DND-41 (cell line): ENCODE results near the gene TLR8.

Source experiments
- ATAC-seq: fragments of 200-7000 bp; cut with Tn5 transposase; 3 replicates; pipeline ENCODE4 v1.9.1; 2021; ENCODE audit warnings: low read depth; ENCODE audit not compliant: insufficient read depth
- DNase-seq: peaks from one replicate; pipeline ENCODE4 v3.0.0-alpha.2; 2020
- H2AFZ ChIP-seq: 2 replicates; pipeline ENCODE4 v1.6.0; 2012; ENCODE audit warnings: low read depth, low read length
- H3K27ac ChIP-seq: 2 replicates; pipeline ENCODE4 v1.5.1; 2012; ENCODE audit warnings: low read length, inconsistent platforms
- H3K27me3 ChIP-seq: fragments of 200-600 bp; sonication (generic); 2 replicates; pipeline ENCODE4 v1.6.0; 2012; ENCODE audit warnings: low read length, mild to moderate bottlenecking, inconsistent platforms; ENCODE audit not compliant: insufficient read depth, poor library complexity
- H3K36me3 ChIP-seq: 2 replicates; pipeline ENCODE4 v1.5.1; 2012; ENCODE audit warnings: low read length, inconsistent platforms; ENCODE audit not compliant: insufficient read depth
- H3K4me1 ChIP-seq: 2 replicates; pipeline ENCODE4 v1.5.1; 2012; ENCODE audit warnings: mild to moderate bottlenecking, low read length; ENCODE audit not compliant: insufficient read depth
- H3K4me2 ChIP-seq: 2 replicates; pipeline ENCODE4 v1.6.0; 2012; ENCODE audit warnings: mild to moderate bottlenecking, moderate library complexity, low read length, inconsistent platforms; ENCODE audit not compliant: insufficient read depth
- H3K4me3 ChIP-seq, 2 experiments: fragments of 200-600 bp in 1 of 2; shearing (Covaris generic) in 1 of 2; 2 replicates each; pipeline ENCODE4 v1.5.1; 2012 to 2016; ENCODE audit warnings: inconsistent platforms in 2 of 2, low read length in 2 of 2, mild to moderate bottlenecking in 2 of 2, low read depth in 1 of 2, moderate library complexity in 1 of 2
- H3K79me2 ChIP-seq: 2 replicates; pipeline ENCODE4 v1.6.0; 2012; ENCODE audit warnings: low read length, inconsistent platforms; ENCODE audit not compliant: insufficient read depth
- H3K9ac ChIP-seq: 2 replicates; pipeline ENCODE4 v1.6.0; 2012; ENCODE audit warnings: low read depth, mild to moderate bottlenecking, inconsistent platforms, low read length, moderate library complexity
- H3K9me3 ChIP-seq: 2 replicates; pipeline ENCODE4 v1.5.1; 2012; ENCODE audit warnings: low read length, moderate library complexity, mild to moderate bottlenecking, inconsistent platforms; ENCODE audit not compliant: insufficient read depth, severe bottlenecking
- H4K20me1 ChIP-seq: 2 replicates; pipeline ENCODE4 v1.6.0; 2012; ENCODE audit warnings: low read length; ENCODE audit not compliant: insufficient read depth
- CTCF ChIP-seq: IDR thresholded peaks from 2 replicates; pipeline ENCODE4 v1.5.1; 2012; ENCODE audit warnings: borderline replicate concordance, low read length, moderate library complexity, mild to moderate bottlenecking; ENCODE audit not compliant: poor library complexity, severe bottlenecking; ENCODE audit errors: extremely low read depth
- EZH2 ChIP-seq: IDR thresholded peaks from 3 replicates; pipeline ENCODE4 v1.6.1; 2012; ENCODE audit warnings: borderline replicate concordance, low read depth, mild to moderate bottlenecking, moderate library complexity, low read length, inconsistent platforms; ENCODE audit not compliant: severe bottlenecking

Gene TLR8

GRCh38 chrX:12951595-12951975, 45.2 kb downstream of the TLR8 start:
- Histone ChIP-seq H3K4me2 (peak overlapping the region; percentile 73; the same call in 1 of the 2 replicates), H3K9ac (peak overlapping the region; percentile 59), H3K79me2 (peaks cover 73% of the 10 kb centered on the region), H3K9me3 (no peaks in the 10 kb centered on the region), H3K36me3 (no peaks in the 10 kb centered on the region), H3K4me1 (peaks cover 87% of the 10 kb centered on the region), H4K20me1 (no peaks in the 10 kb centered on the region), H3K4me3 (no peak overlapping the region), H2AFZ (no peak overlapping the region), H3K27me3 (no peaks in the 10 kb centered on the region), H3K27ac (peak overlapping the region; percentile 94)
- DNase-seq (peak; percentile 24), ATAC-seq (no peak)
- TF ChIP-seq EZH2, result no peak
- no peak for TF ChIP-seq CTCF

- H4K20me1 ChIP-seq, result no peaks in the 10 kb centered on the region
- no peak overlapping the region for H3K4me2 ChIP-seq
- no peaks in the 10 kb centered on the region for H3K9me3 ChIP-seq
- no peak for DNase-seq
- peaks cover 85% of the 10 kb centered on the region for H3K4me1 ChIP-seq
- no peaks in the 10 kb centered on the region for H3K36me3 ChIP-seq
- 0 out of 2 replicates have a peak overlapping the region, but pooled peaks have one; percentile 44 for H3K27ac ChIP-seq
- TF ChIP-seq EZH2 (no peak), CTCF (no peak)
- ATAC-seq, result no peak
- H3K79me2 ChIP-seq, result peaks cover 61% of the 10 kb centered on the region
- no peaks in the 10 kb centered on the region for H3K27me3 ChIP-seq
- no peak overlapping the region for H3K9ac ChIP-seq
- H3K4me3 ChIP-seq, result no peak overlapping the region
- H2AFZ ChIP-seq, result no peak overlapping the region
Measured at GRCh38 chrX:12953420-12953819, 47.0 kb downstream of the TLR8 start.

- H3K9ac ChIP-seq, result peak overlapping the region; percentile 74
- H3K27me3 ChIP-seq, result no peaks in the 10 kb centered on the region
- no peak overlapping the region for H2AFZ ChIP-seq
- no peaks in the 10 kb centered on the region for H4K20me1 ChIP-seq
- DNase-seq (no peak), ATAC-seq (no peak)
- H3K36me3 ChIP-seq, result no peaks in the 10 kb centered on the region
- peak overlapping the region in 1 of 2 experiments; percentile 54; a peak in 1 of 4 replicates for H3K4me3 ChIP-seq
- H3K9me3 ChIP-seq, result no peaks in the 10 kb centered on the region
- H3K4me2 ChIP-seq, result peak overlapping the region; percentile 62
- peaks cover 84% of the 10 kb centered on the region for H3K4me1 ChIP-seq
- peak overlapping the region; percentile 100 for H3K27ac ChIP-seq
- H3K79me2 ChIP-seq, result peaks cover 53% of the 10 kb centered on the region
- TF ChIP-seq CTCF, result no peak
- TF ChIP-seq EZH2, result no peak
Measured at GRCh38 chrX:12954376-12954775, 48.0 kb downstream of the TLR8 start.
